ENCODE results near the gene GNG7.
"Not testable (repeated sequence)": the region's sequence is repeated elsewhere in the genome, so short reads cannot be mapped to it uniquely, and the experiment has no call there.

Gene GNG7

GRCh38 chr19:2474232-2475017, 228.1 kb downstream of the GNG7 start:
- peak overlapping the region; percentile 56 for H3K4me3 ChIP-seq (ENCODE audit: low read depth, low read length)
- peak; percentile 88 for DNase-seq (ENCODE audit: low read depth)
- TF ChIP-seq CTCF (conservative IDR thresholded peaks at IDR 0.05; ENCODE audit: low read depth, low read length) = peak; percentile 77

DNA sequence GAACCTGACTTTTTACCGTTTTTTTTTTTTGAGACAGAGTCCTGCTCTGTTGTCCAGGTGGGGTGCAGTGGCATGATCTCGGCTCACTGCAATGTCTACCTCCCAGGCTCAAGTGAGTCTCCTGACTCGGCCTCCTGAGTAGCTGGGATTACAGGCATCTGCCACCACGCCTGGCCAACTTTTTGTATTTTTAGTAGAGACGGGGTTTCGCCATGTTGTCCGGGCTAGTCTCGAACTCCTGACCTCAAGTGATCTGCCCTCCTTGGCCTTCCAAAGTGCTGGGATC, 232.6 kb downstream of the GNG7 start:
- not testable (repeated sequence) for DNase-seq (ENCODE audit: low read depth); H3K4me3 ChIP-seq (ENCODE audit: low read depth, low read length)

DNA sequence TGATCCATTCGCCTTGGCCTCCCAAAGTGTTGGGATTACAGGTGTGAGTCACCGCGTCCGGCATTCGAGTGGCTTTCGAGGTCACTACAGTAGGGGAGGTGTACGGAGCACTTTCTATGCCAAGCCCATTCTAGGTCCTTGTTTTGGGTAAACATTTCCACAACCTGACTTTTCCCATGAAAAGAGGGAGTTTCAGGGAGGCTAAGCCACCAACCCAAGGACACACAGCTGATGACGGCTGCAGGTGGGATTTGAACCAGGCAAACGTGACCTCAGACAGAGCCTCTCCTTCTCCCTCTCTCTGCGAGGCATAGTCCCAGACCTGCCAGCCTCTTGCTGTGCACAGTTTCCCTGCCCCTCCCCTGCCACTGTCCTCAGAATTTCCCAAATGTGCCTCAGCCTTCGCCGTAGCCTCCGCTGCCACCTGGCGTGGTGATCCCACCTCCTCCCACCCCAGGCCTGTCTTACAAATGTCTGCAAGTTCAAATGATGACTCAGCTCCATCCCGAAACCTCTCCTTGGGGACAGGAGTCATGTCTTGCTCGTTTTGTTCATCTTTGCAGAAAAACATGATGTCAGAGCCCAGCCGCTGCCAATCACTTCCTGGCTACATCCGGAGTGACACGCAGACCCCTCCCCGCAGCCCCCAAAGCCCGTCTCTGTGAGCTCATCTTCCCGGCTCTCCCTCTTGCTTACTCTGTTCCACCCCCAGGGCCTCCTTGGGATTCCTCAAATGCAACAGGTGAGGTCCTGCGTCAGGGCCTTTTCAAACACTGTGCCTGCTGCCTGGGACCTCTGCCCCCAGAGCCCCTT, 233.2 kb downstream of the GNG7 start:
- no peak overlapping the region for H3K4me3 ChIP-seq (ENCODE audit: low read depth, low read length)
- peak; percentile 61 for DNase-seq (ENCODE audit: low read depth)
- TF ChIP-seq CTCF (conservative IDR thresholded peaks at IDR 0.05; ENCODE audit: low read depth, low read length) = no peak

DNA sequence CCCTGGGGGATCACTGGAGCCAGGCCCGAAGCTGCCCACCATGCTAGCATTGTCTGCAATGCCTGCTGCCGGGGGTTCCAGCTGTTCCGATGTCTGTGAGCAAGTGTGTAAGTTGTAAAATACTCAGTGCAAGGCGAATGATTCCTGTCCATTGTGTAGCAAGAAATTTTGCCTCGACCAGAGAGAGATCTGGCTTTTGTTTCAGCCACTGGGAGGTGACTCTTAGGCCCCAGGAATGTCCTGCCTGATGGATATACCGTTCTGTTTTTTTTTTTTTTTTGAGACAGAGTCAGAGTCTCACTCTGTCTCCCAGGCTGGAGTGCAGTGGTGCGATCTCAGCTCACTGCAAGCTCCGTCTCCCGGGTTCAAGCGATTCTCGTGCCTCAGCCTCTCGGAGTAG, 233.9 kb downstream of the GNG7 start:
- no peak for DNase-seq (ENCODE audit: low read depth)
- no peak overlapping the region for H3K4me3 ChIP-seq (ENCODE audit: low read depth, low read length)
- TF ChIP-seq CTCF (conservative IDR thresholded peaks at IDR 0.05; ENCODE audit: low read depth, low read length) = no peak

- no peak for TF ChIP-seq CTCF (conservative IDR thresholded peaks at IDR 0.05; ENCODE audit: low read depth, low read length)
- no peak overlapping the region for H3K4me3 ChIP-seq (ENCODE audit: low read depth, low read length)
- peak; percentile 52 for DNase-seq (ENCODE audit: low read depth)
Observed at GRCh38 chr19:2464389-2464788, 238.1 kb downstream of the GNG7 start.

DNA sequence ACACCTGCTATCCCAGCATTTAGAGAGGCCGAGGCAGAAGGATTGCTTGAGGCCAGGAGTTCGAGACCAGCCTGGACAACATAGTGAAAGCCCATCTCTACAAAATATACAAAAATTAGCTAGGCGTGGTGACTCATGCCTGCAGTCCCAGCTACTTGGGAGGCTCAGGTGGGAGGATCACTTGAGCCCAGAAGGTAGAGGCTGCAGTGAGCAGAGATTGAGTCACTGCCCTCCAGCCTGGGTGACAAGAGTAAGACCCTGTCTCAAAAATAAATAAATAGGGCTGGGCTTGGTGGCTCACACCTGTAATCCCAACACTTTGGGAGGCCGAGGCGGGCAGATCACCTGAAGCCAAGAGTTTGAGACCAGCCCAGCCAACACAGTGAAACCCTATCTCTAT, 238.8 kb downstream of the GNG7 start:
- not testable (repeated sequence) for H3K4me3 ChIP-seq (ENCODE audit: low read depth, low read length); DNase-seq (ENCODE audit: low read depth)

DNA sequence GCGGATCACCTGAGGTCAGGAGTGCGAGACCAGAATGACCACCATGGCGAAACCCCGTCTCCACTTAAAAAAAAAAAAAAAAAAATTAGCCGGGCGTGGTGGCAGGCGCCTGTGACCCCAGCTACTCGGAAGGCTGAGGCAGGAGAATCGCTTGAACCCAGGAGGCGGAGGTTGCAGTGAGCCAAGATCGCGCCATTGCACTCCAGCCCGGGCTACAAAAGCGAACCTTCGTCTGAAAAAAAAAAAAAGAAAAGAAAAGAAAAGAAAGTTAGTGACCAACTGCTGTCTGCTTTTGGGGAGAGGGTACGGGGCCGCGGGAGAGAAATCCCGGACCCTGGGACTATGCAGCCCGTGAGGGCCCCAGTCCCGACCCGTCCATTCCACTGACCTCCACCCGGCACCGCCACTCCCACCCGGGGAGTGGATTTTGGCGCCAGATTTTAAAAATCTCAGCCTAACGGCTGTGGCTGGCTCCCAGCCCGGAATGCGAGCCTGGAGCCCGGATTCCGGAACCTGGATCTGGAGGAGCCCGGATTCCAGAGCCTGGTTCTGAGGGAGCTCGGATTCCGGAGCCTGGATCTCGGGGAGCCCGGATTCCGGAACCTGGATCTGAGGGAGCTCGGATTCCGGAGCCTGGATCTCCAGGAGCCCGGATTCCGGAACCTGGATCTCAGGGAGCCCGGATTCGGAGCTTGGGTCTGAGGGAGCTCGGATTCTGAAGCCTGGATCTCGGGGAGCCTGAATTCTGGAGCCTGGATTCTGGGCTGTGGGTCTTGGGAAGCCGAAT, 239.7 kb downstream of the GNG7 start:
- H3K4me3 ChIP-seq (ENCODE audit: low read depth, low read length) = peak overlapping the region; percentile 78
- no peak for TF ChIP-seq CTCF (conservative IDR thresholded peaks at IDR 0.05; ENCODE audit: low read depth, low read length)
- peak; percentile 96 for DNase-seq (ENCODE audit: low read depth)
